HepG2 (cell line): Measurements from ENCODE around the gene TIMM13. TPM values are rescaled to one million over a fixed set of nuclear protein-coding genes. Genes with fewer than 3 reads are reported as not detected.

Experiments used
- ASH2L ChIP-seq: fragments of 300-600, 200-600 bp; sonication (generic); IDR thresholded peaks from 2 replicates; pipeline ENCODE4 v1.7.0; 2017; ENCODE audit warnings: low read depth, mild to moderate bottlenecking, moderate library complexity, mixed read lengths, low read length; ENCODE audit not compliant: insufficient read length
- ELF1 ChIP-seq: sonication (generic); formaldehyde crosslinking; IDR thresholded peaks from 2 replicates; pipeline ENCODE4 v1.4.0; 2020; ENCODE audit warnings: missing genetic modification reagents
- ELF4 ChIP-seq: sonication (generic); formaldehyde crosslinking; IDR thresholded peaks from 2 replicates; pipeline ENCODE4 v1.5.0; 2020; ENCODE audit warnings: missing genetic modification reagents, mild to moderate bottlenecking, moderate library complexity, borderline replicate concordance
- GTF3A ChIP-seq: sonication (generic); formaldehyde crosslinking; conservative IDR thresholded peaks from 2 replicates; pipeline ENCODE4 v1.4.0; 2020; ENCODE audit warnings: mild to moderate bottlenecking, missing genetic modification reagents
- HCFC1 ChIP-seq: fragments of 150-350 bp; IDR thresholded peaks from 2 replicates; pipeline ENCODE4 v1.6.1; 2014; ENCODE audit warnings: low read depth, low read length
- HDAC1 ChIP-seq: sonication (generic); formaldehyde crosslinking; IDR thresholded peaks from 2 replicates; pipeline ENCODE4 v1.5.1; 2020; ENCODE audit warnings: mild to moderate bottlenecking, missing genetic modification reagents
- HDAC2 ChIP-seq: sonication (generic); formaldehyde crosslinking; IDR thresholded peaks from 2 replicates; pipeline ENCODE4 v1.4.0; 2020; ENCODE audit warnings: missing genetic modification reagents
- HDAC6 ChIP-seq: fragments of 200-600 bp; sonication (generic); IDR thresholded peaks from 2 replicates; pipeline ENCODE4 v1.7.0; 2017; ENCODE audit warnings: mild to moderate bottlenecking, antibody characterized with exemption, low read length, low read depth
- MAFK ChIP-seq, 2 experiments: IDR thresholded peaks in 1 of 2; conservative IDR thresholded peaks in 1 of 2; 2 replicates each; pipeline ENCODE4 v1.6.1; 2011; ENCODE audit warnings: improper control_type of control experiment in 2 of 2, low read length in 2 of 2
- PLRG1 ChIP-seq: fragments of 450-650 bp; conservative IDR thresholded peaks from 2 replicates; pipeline ENCODE4 v1.6.1; 2016
- RXRB ChIP-seq: IDR thresholded peaks from 2 replicates; pipeline ENCODE4 v1.6.1; 2016; ENCODE audit warnings: borderline replicate concordance, missing genetic modification reagents, missing compliant biosample characterization
- SKIL ChIP-seq: sonication (generic); formaldehyde crosslinking; IDR thresholded peaks from 2 replicates; pipeline ENCODE4 v1.8.0; 2022; ENCODE audit warnings: missing genetic modification reagents, mild to moderate bottlenecking, moderate library complexity, borderline replicate concordance
- SMARCC2 ChIP-seq: fragments of 450-650 bp; IDR thresholded peaks from 2 replicates; pipeline ENCODE4 v1.6.1; 2017; ENCODE audit warnings: antibody characterized with exemption, mild to moderate bottlenecking
- SP140L ChIP-seq: sonication (generic); formaldehyde crosslinking; IDR thresholded peaks from 2 replicates; pipeline ENCODE4 v1.4.0; 2020; ENCODE audit warnings: missing genetic modification reagents, borderline replicate concordance
- ZBTB33 ChIP-seq: sonication (generic); formaldehyde crosslinking; IDR thresholded peaks from 2 replicates; pipeline ENCODE4 v1.4.0; 2020; ENCODE audit warnings: missing genetic modification reagents
- ZMYM4 ChIP-seq: sonication (generic); formaldehyde crosslinking; IDR thresholded peaks from 2 replicates; pipeline ENCODE4 v1.8.1; 2023; ENCODE audit warnings: mild to moderate bottlenecking, missing genetic modification reagents
- ZNF20 ChIP-seq: sonication (generic); formaldehyde crosslinking; IDR thresholded peaks from 2 replicates; pipeline ENCODE4 v1.4.0; 2020; ENCODE audit warnings: mild to moderate bottlenecking, moderate library complexity, missing genetic modification reagents
- ZNF343 ChIP-seq: sonication (generic); formaldehyde crosslinking; IDR thresholded peaks from 2 replicates; pipeline ENCODE4 v1.4.0; 2020; ENCODE audit warnings: mild to moderate bottlenecking, missing genetic modification reagents
- ZNF468 ChIP-seq: sonication (generic); formaldehyde crosslinking; IDR thresholded peaks from 2 replicates; pipeline ENCODE4 v1.8.0; 2022; ENCODE audit warnings: mild to moderate bottlenecking, moderate library complexity, missing genetic modification reagents
- ZNF503 ChIP-seq: sonication (generic); formaldehyde crosslinking; IDR thresholded peaks from 2 replicates; pipeline ENCODE4 v1.4.0; 2020; ENCODE audit warnings: missing genetic modification reagents
- ZNF7 ChIP-seq: IDR thresholded peaks from 2 replicates; pipeline ENCODE4 v1.6.1; 2016; ENCODE audit warnings: missing biosample characterization, missing genetic modification reagents
- ZNF746 ChIP-seq: sonication (generic); formaldehyde crosslinking; IDR thresholded peaks from 2 replicates; pipeline ENCODE4 v1.8.0; 2022; ENCODE audit warnings: mild to moderate bottlenecking, missing genetic modification reagents
- ZNF782 ChIP-seq: sonication (generic); formaldehyde crosslinking; IDR thresholded peaks from 2 replicates; pipeline ENCODE4 v1.4.0; 2020; ENCODE audit warnings: missing genetic modification reagents, mild to moderate bottlenecking, borderline replicate concordance
- ZNF850 ChIP-seq: sonication (generic); formaldehyde crosslinking; conservative IDR thresholded peaks from 2 replicates; pipeline ENCODE4 v1.9.0; 2021; ENCODE audit warnings: mild to moderate bottlenecking, missing genetic modification reagents
- polyA plus RNA-seq, 8 experiments: library from polyadenylated mRNA; depleted of rRNA in 3 of 8; stranded (reverse) in 7 of 8; unstranded in 1 of 8; fragments of >200 nt; fragmentation: Illumina TruSeq in 4 of 8; extraction: Trizol in 4 of 8; gene quantifications; 2 replicates each; pipeline versions ENCODE4 v1.2.1 to v1.2.3, GENCODE V29; 2011 to 2016; ENCODE audit warnings: low read depth in 4 of 8, missing spikeins in 1 of 8, mixed read lengths in 1 of 8; ENCODE audit not compliant: insufficient read depth in 1 of 8
- total RNA-seq, 5 experiments: library from RNA; depleted of rRNA; stranded (reverse); fragments of >200 nt; fragmentation: Illumina TruSeq; extraction: Trizol; gene quantifications; 2 replicates each; pipeline ENCODE4 v1.2.3, GENCODE V29; 2016; ENCODE audit warnings: low read depth in 1 of 5

TIMM13 gene
- total and polyA plus RNA-seq, 2 of the 13 experiments (the other 11 are each of a cell fraction or from before 2014, with no cell fraction given): 48.4 to 108 TPM

- TF ChIP-seq ZBTB33 (CRISPR knock-in tag): peak; percentile 61; the same call in 1 of the 2 replicates
- no peak for TF ChIP-seq ELF4
- TF ChIP-seq GTF3A: 0 out of 2 replicates have a peak, but pooled peaks have one; percentile 71
- TF ChIP-seq ZNF782 (CRISPR knock-in tag): no peak
- no peak for TF ChIP-seq ZNF7 (CRISPR knock-in tag)
- no peak for TF ChIP-seq ZNF20
- TF ChIP-seq ZNF503 (CRISPR knock-in tag): 0 out of 2 replicates have a peak, but pooled peaks have one; percentile 33
- no peak for TF ChIP-seq PLRG1
- TF ChIP-seq ZNF468 (CRISPR knock-in tag): no peak
- TF ChIP-seq HCFC1: no peak
- TF ChIP-seq ZMYM4 (CRISPR knock-in tag): peak; percentile 69
- TF ChIP-seq SMARCC2: no peak
- no peak for TF ChIP-seq ZNF746 (CRISPR knock-in tag)
- TF ChIP-seq SP140L (CRISPR knock-in tag): no peak
- 0 out of 2 replicates have a peak, but pooled peaks have one; percentile 13 for TF ChIP-seq ZNF343 (CRISPR knock-in tag)
- TF ChIP-seq SKIL (CRISPR knock-in tag): peak; percentile 43; the same call in 1 of the 2 replicates
- peak; percentile 57 for TF ChIP-seq ELF1 (CRISPR knock-in tag)
- no peak for TF ChIP-seq ASH2L
- TF ChIP-seq HDAC6: no peak
- no peak for TF ChIP-seq ZNF850 (CRISPR knock-in tag)
- TF ChIP-seq MAFK (conservative IDR thresholded peaks at IDR 0.05 in 1 of 2, IDR thresholded peaks at IDR 0.05 in 1 of 2; ENCODE audit: low read length in 2 of 2): no peak
- peak; percentile 81; the same call in 1 of the 2 replicates for TF ChIP-seq HDAC2 (CRISPR knock-in tag)
- peak; percentile 76; the same call in 1 of the 2 replicates for TF ChIP-seq RXRB (CRISPR knock-in tag)
- peak; percentile 76 for TF ChIP-seq HDAC1 (CRISPR knock-in tag)
These were observed 47.0 kb upstream of the TIMM13 start (continued) for GRCh38 chr19:2474232-2475017.
